Gastroesophageal sphincter (tissue), 3 donors: Measurements from ENCODE around the gene HEXA.

Source experiments
- CTCF ChIP-seq, 4 experiments: fragments of 200-600 bp in 2 of 4; fragments of 450-650 bp in 2 of 4; sonication (generic) in 1 of 4; IDR thresholded peaks; one replicate each; pipeline ENCODE4 v1.5.1; 2017 to 2019; ENCODE audit warnings: antibody characterized with exemption in 4 of 4, mild to moderate bottlenecking in 2 of 4, moderate library complexity in 2 of 4
- POLR2A ChIP-seq, 2 donors: fragments of 450-650 bp; IDR thresholded peaks; one replicate each; pipeline ENCODE4 v1.6.1; 2017; ENCODE audit warnings: antibody characterized with exemption in 2 of 2, mild to moderate bottlenecking in 2 of 2, moderate library complexity in 1 of 2

DNA sequence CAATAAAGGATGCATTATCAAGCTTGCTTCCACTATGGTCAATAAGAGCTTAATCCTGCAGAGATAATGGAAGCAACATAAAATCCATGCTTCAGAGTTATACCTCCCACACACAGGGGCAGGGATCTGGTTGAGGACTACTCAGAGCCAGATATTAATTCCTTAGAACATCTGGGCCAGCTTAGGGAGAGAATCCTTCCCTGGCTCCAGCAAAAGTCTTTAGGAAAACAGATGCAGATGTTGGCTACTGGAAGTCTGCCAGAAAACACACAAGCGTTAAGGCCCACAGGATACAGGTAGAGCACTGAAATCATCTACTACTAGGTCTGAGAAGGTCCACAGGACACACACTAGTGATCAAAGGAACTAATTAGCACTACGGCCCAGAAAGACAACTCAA lies 47.4 kb upstream of the HEXA start:
- TF ChIP-seq POLR2A (IDR thresholded peaks at IDR 0.05) = no peak
- no peak for TF ChIP-seq CTCF (IDR thresholded peaks at IDR 0.05)
